Transverse colon (tissue), 4 donors: ENCODE data around the gene RALBP1. TPM values are rescaled to one million over a fixed set of nuclear protein-coding genes. Genes with fewer than 3 reads are reported as not detected.

ENCODE experiments used
- DNase-seq: peaks from one replicate; pipeline ENCODE4 v3.0.0-alpha.2; 2019
- H3K27ac ChIP-seq, 4 donors: fragments of 200-600 bp; sonication (generic); 2 replicates each; pipeline ENCODE4 v1.5.1; 2016 to 2018; ENCODE audit warnings: inconsistent platforms in 4 of 4
- H3K27me3 ChIP-seq: fragments of 200-600 bp; sonication (generic); 2 replicates; pipeline ENCODE4 v1.5.1; 2017; ENCODE audit warnings: inconsistent platforms
- H3K36me3 ChIP-seq, 4 donors: fragments of 200-600 bp; sonication (generic); 2 replicates each; pipeline ENCODE4 v1.5.1; 2017 to 2019; ENCODE audit warnings: inconsistent platforms in 4 of 4
- H3K4me1 ChIP-seq, 4 donors: fragments of 200-600 bp; sonication (generic); 2 replicates each; pipeline ENCODE4 v1.5.1; 2017 to 2020; ENCODE audit warnings: inconsistent platforms in 4 of 4
- H3K4me3 ChIP-seq, 4 donors: fragments of 200-600 bp; sonication (generic); 1 replicate in 1 of 4; 2 replicates in 3 of 4; pipeline versions ENCODE4 v1.5.1 to v1.6.1; 2017 to 2019; ENCODE audit warnings: inconsistent platforms in 4 of 4
- H3K9me3 ChIP-seq, 2 donors: fragments of 200-600 bp; sonication (generic); 2 replicates each; pipeline ENCODE4 v1.5.1; 2017 to 2019; ENCODE audit warnings: inconsistent platforms in 2 of 2
- CTCF ChIP-seq, 5 experiments: fragments of 200-600 bp in 3 of 5; fragments of 450-650 bp in 2 of 5; sonication (generic) in 3 of 5; IDR thresholded peaks; 1 replicate in 2 of 5; 2 replicates in 3 of 5; pipeline ENCODE4 v1.5.1; 2016 to 2017; ENCODE audit warnings: antibody characterized with exemption in 5 of 5, inconsistent platforms in 3 of 5, mild to moderate bottlenecking in 2 of 5, moderate library complexity in 1 of 5
- EP300 ChIP-seq: sonication (generic); formaldehyde crosslinking; IDR thresholded peaks from one replicate; pipeline ENCODE4 v1.6.1; 2017; ENCODE audit warnings: antibody characterized with exemption, low read depth
- POLR2A ChIP-seq: fragments of 450-650 bp; IDR thresholded peaks from one replicate; pipeline ENCODE4 v1.6.1; 2016; ENCODE audit warnings: antibody characterized with exemption, mild to moderate bottlenecking, moderate library complexity
- POLR2AphosphoS5 ChIP-seq, 3 donors: sonication (generic); formaldehyde crosslinking; IDR thresholded peaks; one replicate each; pipeline ENCODE4 v1.6.1; 2016; ENCODE audit warnings: antibody characterized with exemption in 3 of 3
- WGBS, 2 donors: methylation state at CpG; one replicate each; pipeline ENCODE4 v1.1.5; 2018; ENCODE audit warnings: low coverage in 1 of 2; 5-methylcytosine and 5-hydroxymethylcytosine counted together
- in situ Hi-C, 4 donors: fragments of 200-750 bp; cut with MboI; loops; one replicate each; pipeline versions ENCODE4 v1.15.0 to v1.15.1; 2017; ENCODE audit warnings: low sequenced_read_pairs in 3 of 4, low pct_ligation_motif_present in 1 of 4, low pct_unique_long_range_greater_than_20kb in 1 of 4
- intact Hi-C: fragments of 100-400 bp; cut with DNase I; formaldehyde crosslinking; loops from one replicate; pipeline ENCODE4 v1.15.1; 2023; ENCODE audit warnings: low total_unique reads
- total RNA-seq, 4 donors: library from RNA; depleted of rRNA; stranded (reverse); fragments of >200 nt; gene quantifications; one replicate each; pipeline ENCODE4 v1.1.0, GENCODE V29; 2016

Gene RALBP1
- total RNA-seq, 4 donors from 2014 or later: 34.2 to 93.3 (median 70.6) TPM

DNA sequence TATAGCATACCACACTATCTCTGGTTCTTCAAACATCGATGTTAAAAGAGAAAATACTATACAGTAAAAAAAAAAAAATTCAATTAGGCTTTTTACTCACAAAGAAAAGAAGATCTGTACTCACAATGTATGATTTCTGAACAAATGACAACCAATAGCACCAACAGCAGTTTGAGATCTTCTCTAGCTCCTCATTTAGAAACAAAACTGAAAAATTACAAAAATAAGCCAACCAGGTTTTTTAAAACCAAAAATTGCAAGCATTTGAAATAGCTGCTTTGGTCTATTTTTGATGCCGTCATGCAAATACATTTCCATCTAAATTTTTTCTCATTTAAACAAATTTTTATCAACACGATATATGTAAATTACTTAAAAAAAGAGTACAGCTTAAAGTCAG is 34.3 kb upstream of the RALBP1 start:
- 83 to 87% methylated on average over 3 of the region's 3 CpGs for WGBS, 2 donors
- DNase-seq: no peak
- no peak for TF ChIP-seq EP300
- TF ChIP-seq POLR2AphosphoS5 (IDR thresholded peaks at IDR 0.05): no peak
- TF ChIP-seq POLR2A: no peak
- no peak for TF ChIP-seq CTCF (IDR thresholded peaks at IDR 0.05)
- H3K36me3 ChIP-seq: no peaks in the 10 kb centered on the region
- H3K4me1 ChIP-seq: no peaks in the 10 kb centered on the region
- H3K9me3 ChIP-seq: no peaks in the 10 kb centered on the region
- H3K27me3 ChIP-seq: no peaks in the 10 kb centered on the region
- H3K27ac ChIP-seq: no peak overlapping the region
- in situ Hi-C loops (no loop called here), intact Hi-C loops (no loop called here)
- H3K4me3 ChIP-seq: no peak overlapping the region

- H3K4me3 ChIP-seq: no peak overlapping the region
- no peaks in the 10 kb centered on the region for H3K36me3 ChIP-seq
- DNase-seq: no peak
- H3K9me3 ChIP-seq: no peaks in the 10 kb centered on the region
- H3K27ac ChIP-seq: no peak overlapping the region
- no peak for TF ChIP-seq EP300
- no peak for TF ChIP-seq CTCF (IDR thresholded peaks at IDR 0.05)
- no peak for TF ChIP-seq POLR2AphosphoS5 (IDR thresholded peaks at IDR 0.05)
- TF ChIP-seq POLR2A: no peak
- intact Hi-C loops (no loop called here), in situ Hi-C loops (no loop called here)
- H3K27me3 ChIP-seq: no peaks in the 10 kb centered on the region
- no peaks in the 10 kb centered on the region for H3K4me1 ChIP-seq
- WGBS, 2 donors: 89 to 97% methylated on average over 3 of the region's 3 CpGs
Measured at GRCh38 chr18:9444549-9444948, 30.8 kb upstream of the RALBP1 start.

GRCh38 chr18:9446839-9447238 is 28.5 kb upstream of the RALBP1 start:
- DNase-seq: no peak
- H3K27ac ChIP-seq: no peak overlapping the region
- 75 to 90% methylated on average over 5 of the region's 5 CpGs for WGBS, 2 donors

DNA sequence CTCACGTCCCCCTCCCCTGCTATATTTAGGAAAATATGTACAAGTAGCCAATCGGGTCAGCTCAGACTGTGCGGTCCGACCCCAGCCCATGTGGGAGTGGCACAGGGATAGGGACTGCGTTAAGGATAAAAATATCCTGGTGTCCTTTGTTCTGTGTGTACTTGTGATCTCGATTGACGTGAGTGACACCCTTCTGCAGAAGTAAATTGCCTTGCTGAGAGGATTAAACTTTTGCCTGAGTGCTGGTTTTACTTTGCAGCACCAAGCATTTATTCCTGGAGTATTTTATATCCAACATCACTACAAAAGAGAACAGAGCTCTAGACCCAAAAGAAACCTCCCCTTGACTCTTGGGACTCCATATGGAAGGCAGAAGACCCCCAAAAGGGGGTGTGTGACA is 28.0 kb upstream of the RALBP1 start:
- H3K27ac ChIP-seq: no peak overlapping the region
- no peak for TF ChIP-seq POLR2A
- TF ChIP-seq POLR2AphosphoS5 (IDR thresholded peaks at IDR 0.05): no peak
- no peak for TF ChIP-seq EP300
- no peak for TF ChIP-seq CTCF (IDR thresholded peaks at IDR 0.05)
- no peaks in the 10 kb centered on the region for H3K36me3 ChIP-seq

More at GRCh38 chr18:9446839-9447238, 28.5 kb upstream of the RALBP1 start:
- H3K27me3 ChIP-seq: no peaks in the 10 kb centered on the region
- no peak overlapping the region for H3K4me3 ChIP-seq
- intact Hi-C loops: no loop called here
- H3K36me3 ChIP-seq: no peaks in the 10 kb centered on the region
- no peaks in the 10 kb centered on the region for H3K4me1 ChIP-seq
- in situ Hi-C loops: no loop called here
- no peak for TF ChIP-seq EP300
- TF ChIP-seq CTCF (IDR thresholded peaks at IDR 0.05): no peak
- TF ChIP-seq POLR2AphosphoS5 (IDR thresholded peaks at IDR 0.05): no peak
- TF ChIP-seq POLR2A: no peak
- no peaks in the 10 kb centered on the region for H3K9me3 ChIP-seq

More for the DNA sequence above, 28.0 kb upstream of the RALBP1 start:
- in situ Hi-C loops (no loop called here), intact Hi-C loops (no loop called here)
- Histone ChIP-seq H3K27me3 (no peaks in the 10 kb centered on the region), H3K4me3 (no peak overlapping the region), H3K9me3 (no peaks in the 10 kb centered on the region), H3K4me1 (no peaks in the 10 kb centered on the region)
- DNase-seq: no peak
- WGBS, 2 donors: 95 to 100% methylated on average over 2 to 7 of the region's 7 CpGs
